NCI-H2029 treated with DMSO at 0.1 percent for 48 hours (cell line): ENCODE results near the gene JMJD7.

ENCODE experiments used
- DNase-seq: peaks from one replicate; lab custom pipeline; 2025; lab: John Stamatoyannopoulos, UW

Gene JMJD7

DNA sequence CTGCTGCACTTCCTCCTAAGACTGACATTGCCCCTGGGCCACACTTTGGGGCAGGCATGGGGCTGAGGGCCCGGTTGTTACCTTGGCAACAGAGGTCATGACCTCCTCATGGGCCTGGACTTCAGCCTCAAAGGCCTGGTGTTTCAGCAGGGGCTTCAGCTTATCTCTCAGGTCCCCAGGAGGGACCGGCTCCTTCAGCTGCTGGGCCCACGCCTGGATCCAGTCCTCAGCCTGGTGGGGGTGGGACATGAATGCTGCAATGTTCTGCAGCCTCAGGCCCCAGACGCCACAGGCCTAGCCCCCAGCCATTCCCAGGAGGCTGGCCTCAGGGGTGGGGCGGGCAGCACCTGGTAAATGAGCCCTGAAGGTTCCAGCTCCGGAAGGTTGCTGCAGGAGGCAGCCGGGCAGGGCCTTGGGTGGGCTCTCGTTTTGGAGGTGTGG, 38.4 kb downstream of the JMJD7 start:
- no peak for DNase-seq

DNA sequence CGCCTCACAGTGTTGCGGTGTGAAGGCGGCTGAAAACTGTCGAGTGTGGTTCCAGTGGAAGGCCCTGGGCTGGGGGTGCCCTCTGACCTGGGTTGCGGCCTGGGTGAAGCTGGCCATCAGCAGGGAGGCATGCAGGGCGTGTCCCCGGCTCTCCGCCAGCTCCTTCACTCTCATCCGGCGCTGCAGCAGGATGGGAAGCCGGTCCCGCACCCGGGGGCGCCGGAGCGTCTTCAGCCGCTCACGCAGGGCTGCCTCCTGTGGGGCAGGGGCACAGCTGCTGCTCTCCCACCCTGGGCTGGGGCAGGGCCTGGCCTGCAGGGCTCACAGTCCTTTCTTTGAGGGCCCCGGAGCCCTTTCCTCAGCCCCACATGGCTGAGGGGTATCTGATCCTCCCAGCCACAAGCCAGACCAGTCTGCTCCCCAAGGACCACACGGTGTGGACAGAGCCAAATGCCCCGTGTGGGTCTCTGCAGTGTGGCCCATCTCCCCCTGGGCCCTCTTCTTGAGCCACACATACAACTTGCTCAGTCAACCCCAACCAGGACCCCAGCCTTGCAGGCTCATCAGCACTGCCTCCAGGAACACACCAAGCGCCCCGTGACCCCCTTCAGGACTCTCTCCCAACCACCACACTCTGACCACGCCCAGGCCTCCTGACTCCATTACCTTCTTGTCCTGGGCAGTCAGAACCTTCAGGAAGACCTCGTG, 39.1 kb downstream of the JMJD7 start:
- no peak for DNase-seq

DNA sequence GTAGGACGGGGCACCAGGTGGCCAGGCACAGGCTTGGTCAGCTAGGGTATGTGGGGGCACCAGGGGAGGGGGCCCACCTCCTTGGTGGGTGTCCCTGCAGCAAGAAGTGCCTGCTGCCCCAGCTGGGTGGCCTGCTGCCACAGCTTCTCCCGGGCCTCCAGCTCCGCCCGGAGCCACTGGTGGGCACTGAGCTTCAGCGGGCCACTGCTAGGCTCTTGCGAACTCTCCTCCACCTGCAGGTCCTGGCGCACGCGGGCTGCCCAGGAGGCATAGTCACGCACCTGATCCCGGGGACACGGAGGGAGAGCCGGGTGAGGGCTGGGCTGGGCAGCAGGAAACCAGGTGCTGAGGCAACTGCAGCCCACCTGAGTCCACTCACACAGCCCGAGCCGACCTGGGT, 40.4 kb downstream of the JMJD7 start:
- no peak for DNase-seq

DNA sequence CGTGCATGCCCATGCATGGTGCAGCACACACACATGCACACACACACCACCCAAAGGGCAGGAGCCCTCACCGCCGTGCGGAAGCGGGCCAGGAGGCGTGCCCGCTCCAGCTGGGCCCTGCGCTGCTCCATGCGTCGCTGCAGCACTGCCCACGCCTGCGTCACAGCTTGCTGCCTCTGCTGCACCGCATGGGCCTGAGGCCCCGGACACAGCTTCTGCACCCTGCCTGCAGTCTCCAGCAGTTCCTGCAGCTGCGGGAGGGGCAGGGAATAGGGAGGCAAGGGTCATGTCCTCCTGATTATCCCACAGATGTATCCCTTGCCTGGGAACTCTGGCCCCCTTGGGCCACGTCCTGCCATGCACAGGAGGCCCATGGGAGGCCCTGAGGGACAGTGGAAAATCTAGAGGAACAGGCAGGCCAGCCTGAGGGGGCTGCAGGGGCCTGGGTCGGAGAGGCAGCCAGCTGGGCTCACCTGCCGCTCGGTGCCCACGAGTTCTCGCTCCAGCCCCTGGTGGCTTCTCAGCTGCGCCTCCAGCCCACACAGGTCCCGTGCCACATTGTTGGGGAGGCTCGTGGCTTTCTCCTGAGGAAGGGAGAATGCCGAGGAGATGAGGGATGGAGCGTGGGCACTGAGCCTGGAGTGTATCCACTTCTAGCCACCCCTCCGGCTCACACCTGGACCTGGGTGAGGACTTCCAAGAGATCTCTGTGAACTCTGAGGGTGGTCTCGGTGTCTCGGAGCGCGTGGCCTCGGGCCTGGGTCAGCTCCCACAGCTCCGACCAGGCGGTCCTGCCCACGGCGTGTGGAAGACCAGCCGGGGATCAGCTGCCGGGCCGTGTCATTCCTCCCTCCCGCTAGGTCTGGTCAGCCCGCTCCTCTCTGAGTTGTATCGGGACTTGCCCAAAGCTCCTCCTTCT, 42.1 kb downstream of the JMJD7 start:
- DNase-seq = no peak

DNA sequence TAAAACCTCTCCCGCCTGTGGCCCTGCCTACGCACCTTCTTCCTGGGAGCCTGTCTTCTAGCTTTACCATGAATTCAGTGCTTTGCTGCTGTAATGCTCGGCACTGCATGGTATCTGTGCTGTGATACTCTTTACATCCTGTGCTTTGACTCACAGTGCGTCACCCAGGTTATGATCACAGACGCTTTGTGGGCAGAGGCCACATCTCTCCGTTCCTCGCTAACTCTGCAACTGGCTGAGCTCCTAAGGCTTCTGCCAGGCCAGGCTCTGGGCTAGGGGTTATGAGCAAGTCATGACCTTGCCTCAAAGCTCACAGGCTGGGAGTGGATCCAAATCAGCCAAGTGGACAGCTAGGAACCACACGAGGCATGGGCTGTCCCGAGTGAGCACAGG, 42.8 kb downstream of the JMJD7 start:
- DNase-seq = no peak

DNA sequence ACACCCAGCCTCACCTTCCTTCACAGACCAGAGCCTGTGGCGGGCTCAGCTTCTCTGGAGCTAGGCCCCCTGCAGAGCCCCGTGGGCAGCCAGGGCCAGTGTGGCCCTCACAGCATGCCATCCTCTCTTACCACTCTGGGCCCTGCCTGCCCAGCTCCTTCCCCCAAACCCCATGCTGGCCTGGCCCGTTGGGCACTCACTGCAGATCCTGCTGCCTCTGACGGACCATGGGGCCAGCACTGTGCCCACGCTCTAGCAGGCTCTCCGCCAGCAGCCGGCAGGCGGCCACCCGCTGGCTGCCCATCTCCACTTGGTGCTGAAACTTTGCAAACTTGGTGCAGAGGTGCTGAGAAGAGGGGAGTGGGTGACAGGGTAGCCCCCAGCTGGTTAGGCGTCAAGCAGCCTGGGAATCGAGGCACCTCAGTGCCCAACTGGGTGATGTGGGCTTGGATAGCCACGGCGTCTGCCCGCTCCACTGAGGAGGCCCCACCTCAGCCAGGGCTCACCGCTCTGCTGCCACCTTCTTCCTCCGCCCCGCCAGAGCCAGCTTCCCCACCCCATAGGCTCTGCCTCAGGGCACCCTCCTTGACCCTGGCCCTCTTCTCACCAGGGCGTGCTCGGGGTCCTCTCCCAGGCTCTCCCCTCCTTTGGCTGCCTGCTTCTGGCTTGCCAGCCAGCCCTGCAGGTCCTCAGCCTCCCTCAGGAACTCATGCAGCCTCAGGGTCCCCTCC, 43.4 kb downstream of the JMJD7 start:
- DNase-seq = no peak

DNA sequence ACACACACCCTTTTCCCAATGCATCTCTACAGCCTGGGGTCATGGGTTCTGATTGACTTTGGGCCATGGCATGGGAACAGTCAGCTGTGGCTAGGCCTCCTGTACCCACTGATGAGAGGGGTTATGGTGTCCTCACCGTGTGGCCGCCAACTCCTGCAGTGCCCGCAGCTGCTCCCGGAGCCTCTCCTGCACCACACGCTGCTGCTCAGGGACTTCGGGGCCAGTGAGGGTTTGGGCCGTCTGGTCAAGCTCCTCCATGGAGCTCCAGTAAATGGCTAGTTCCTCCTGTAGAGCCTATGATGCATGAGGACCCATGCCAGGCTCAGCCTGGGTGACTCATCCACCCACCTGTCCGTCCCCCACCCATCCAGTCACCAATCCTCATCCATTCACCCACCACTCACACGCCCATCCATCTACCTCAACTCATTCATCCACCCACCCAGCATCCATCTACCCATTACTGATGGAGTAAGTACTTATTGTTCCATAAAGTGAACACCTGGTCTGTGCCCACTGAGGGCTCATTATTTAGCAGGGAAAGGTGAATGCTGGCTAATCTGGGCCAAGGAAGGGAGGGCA, 44.4 kb downstream of the JMJD7 start:
- no peak for DNase-seq

DNA sequence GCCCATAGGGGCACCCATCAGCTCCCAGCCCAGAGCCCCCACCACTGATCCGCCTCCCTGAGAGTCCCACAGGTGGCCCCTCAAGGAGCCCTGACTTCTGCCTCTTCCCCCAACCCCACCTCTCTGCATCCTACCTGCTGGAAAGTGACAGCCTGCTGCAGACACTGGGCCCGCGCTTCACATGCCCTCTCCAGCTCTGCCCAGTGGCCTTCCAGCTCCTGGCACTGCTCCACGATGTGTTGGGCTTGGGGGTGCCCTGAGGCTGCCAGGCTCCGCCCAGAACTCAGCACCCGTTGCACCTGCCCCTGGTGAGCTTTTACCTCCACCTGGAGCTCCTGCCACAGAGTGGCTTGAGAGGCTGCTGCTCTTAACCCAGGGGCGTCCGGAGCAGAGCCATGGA, 45.8 kb downstream of the JMJD7 start:
- peak; percentile 7 for DNase-seq

DNA sequence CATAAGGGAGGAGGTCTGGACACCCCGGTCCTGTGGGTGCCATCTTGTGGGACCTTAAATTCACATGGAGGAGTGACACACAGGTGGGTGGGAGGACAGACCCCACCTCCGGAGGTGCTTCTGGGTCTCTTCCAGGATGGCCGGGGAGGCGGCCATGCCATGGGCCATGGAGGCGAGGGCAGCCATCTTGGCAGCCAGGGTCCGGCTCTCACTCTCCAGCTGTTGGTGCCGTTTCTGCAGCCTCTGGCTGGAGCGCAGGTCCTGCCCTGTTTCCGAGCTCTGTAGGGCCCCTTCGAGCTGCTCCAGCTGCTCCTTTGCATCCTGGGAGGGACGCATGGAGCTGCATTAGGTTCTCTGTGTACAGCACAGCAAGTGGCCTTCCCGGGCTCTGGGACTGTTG, 46.8 kb downstream of the JMJD7 start:
- no peak for DNase-seq

DNA sequence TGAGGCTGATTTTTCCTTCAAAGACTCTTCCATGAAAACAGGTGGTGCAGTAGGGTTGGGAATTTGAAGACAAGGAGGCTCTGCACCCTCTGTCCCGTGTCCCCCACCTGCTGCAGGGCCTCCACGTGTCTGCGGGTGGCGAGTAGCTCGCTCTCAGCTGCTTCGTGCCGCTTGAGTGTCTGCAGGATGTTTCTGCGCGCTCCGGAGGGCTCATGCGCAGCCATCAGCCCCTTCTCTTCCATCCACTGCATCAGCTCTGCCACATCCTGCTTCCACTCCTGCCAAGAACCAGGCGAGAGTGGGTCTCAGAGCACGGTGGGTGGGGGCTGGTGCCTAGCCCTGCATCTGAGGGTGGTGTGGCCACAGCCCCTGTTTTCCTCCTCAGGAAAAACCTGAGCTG, 48.1 kb downstream of the JMJD7 start:
- DNase-seq = no peak

DNA sequence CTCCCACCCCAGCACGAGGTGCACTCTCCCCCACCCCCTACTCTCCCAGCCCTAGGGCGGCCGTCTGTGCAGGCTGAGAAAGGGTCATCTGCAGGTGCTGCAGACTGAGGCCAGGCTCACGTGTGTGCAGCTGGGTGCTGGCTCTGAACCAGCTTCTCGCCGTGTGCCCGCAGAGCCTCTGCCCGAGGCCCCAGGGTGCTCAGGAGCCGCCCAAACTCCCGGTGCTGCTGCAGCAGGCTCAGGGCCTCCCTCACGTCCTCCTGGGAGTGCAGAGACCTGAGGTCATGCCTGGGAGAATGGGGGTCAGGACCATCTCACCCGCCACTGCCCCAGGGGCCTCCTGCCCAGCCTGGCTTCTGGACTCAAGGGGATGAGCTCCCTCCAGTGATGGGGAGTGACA, 48.8 kb downstream of the JMJD7 start:
- DNase-seq = no peak

DNA sequence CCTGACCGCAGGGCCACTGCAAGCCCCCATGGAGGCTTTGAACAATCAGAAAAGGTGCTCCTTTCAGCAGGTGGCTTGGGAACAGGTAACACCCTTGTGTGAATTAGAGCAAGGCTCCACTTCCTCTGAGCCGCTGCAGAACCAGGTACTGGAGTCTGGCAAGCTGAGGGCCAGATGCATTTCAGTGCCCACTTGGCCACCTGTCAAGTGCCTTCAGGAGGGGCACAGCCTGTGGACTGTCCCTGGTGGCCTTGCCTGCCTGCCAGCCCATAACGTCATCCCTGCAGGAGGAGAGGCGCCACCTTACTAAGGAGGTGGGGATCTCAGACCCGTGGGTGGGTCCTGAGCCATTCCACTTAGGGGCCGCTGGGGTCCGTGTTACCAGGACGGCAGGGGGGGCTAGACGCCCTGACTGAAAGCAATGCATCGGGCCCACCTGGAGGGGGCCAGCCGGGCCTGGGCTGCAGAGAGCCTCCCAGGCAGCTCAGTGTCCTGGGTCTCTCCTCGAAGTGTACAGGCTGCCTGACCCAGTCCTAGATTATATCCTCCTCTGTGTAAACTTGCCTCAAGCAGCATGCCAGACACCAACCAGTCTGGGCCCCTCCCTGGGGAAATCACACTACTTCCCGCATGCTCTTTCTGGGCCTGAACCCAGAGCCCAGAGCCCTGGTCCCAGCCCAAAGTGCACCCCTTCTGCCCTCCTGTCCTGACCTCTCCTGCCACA, 49.9 kb downstream of the JMJD7 start:
- DNase-seq = peak; percentile 22

DNA sequence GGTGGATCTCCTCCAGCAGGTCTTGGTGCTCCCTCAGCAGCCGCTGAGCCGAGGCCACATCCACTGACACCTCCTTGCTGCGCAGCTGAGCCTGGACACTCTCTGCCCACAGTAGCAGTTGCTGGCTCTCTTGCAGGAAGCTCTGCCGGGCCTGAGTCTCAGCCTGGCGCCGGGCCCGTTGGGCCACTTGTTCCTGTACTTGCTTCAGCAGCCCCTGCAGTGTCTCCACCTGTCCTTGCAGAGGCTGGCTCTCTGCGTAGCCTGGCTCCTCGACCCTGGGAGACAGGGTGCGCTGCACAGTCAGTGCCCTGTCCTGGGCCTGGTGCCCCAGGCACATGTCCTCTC, 50.4 kb downstream of the JMJD7 start:
- DNase-seq = peak; percentile 28

DNA sequence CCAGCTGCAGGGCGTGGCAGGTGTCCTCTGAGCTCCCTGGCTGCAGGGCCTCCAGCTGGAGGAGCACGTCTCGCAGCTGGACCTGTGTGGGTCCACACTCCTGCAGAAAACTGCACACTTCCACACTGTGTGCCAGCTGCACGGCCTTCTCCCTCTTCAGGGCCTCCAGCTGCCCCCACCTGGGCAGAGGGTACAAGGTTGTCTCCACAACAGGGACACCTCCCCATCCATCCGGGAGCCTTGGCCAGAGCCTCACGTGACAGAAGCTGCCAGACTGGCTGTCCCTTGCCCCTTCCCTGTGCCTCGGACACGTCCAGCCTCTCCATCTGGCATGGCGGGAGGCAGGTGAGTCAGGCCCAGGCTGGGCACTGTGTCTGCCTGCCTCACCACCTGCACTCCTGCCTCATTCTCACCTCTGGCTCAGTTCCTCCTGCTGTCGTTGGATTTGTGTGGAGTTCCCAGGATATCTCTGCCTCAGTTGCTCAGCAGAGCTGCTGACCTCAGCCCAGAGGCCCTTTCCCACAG, 51.5 kb downstream of the JMJD7 start:
- no peak for DNase-seq

DNA sequence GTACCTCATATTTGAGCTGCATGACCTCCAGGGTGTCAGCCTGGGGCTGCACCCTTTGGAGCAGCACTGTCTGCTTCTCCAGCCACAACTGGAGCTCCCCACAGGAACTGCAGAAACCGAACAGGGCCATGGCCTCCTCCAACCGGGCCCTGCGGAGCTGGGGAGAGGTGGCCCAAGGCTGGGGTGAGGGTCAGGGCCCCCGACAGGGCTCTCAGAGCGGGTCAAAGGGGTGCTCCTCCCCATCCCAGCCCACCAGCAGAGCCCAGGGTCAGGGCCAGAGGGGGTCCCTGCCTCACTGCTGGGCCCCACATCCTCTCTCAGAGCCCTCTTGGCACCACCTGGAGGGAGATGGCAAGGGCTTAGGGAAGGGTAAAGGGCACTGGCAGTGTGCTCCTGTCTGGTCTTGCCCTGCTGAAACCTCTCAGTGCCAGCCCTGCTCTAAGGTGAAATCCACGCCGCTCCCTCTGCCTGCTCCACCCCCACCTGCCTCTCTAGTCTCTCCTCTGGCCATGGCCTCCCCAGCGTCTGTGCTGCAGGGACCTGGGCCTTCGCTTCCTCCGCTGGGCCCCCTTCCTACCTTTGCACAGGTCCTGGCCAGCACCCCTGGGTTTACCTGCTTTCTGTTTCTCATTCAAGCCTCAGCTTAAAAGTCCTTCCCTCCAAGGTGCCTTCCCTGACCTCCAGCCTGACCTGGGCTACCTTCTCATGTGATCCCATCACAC, 52.4 kb downstream of the JMJD7 start:
- DNase-seq = no peak

DNA sequence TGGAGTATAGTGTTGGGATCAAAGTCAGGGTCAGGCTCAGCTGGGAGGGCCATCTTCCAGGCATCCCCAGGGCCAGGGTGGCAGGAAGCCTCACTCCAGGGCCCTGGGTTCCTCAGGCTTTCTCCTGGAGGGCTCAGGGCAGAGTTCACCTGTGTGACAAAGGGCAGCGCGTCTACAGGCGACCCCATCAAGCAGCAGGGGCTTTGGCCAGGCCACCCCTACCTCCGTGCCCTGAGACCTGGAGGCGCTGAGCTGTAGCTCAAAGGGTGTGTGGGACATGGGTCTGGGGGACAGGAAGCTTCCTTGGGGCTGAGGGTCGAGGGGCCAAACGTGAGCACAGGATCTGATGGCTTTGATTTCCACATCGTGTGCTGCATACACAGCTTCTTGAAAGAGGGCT, 53.2 kb downstream of the JMJD7 start:
- DNase-seq = no peak

DNA sequence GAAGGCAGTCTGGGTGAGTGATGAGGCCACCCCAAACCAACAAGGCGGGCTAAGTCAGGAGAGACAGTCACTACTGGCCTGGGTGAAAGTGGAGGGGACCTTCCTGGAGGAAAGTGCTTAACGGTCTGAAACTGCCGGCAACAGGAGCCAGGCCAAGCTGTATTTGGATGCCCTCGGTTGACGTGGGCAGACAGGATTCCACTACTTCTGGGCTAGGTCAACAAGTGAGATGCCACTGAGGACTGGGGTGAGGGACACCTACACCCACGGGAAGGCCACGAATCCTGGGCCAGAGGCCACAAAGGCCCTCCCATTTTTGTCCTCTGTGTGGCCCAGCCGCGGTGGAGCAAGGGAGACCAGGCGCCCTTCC, 53.6 kb downstream of the JMJD7 start:
- DNase-seq = no peak

DNA sequence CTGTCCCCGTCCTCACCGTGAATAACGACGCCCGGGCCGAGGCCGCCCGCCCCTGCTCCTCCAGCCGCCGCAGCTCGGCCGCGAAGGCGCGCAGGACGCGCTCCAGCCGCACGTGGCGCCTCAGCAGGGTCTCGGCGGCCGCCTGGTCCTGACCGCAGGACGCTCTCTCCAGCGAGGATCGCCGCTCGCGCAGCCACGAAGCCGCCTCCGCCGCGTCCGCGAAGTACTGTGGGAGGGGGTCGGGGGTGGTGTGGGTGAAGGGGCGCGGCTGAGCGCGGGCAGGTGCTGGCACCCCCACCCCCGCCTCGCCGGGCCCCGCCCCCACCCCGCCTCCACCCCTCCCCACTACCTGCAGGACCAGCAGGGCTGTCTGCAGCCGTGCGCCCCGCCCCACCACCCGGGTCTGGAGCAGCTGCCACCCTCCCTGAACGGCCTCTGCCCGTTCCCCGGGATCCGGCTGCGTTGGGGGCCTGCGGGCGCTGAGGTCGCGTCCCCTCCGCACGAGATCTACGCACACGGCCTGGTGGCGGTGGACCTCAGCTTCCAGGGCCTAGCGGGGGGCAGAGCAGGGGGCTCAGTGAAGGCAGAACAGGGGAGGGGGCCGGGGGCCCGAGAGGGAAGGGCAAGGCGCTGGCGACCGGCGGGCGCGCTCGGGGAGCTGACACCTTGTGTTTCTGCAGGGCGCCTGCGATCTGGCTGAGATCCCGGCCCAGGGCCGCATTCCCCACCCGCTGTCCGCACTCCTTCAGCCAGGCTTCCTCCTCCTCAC, 54.2 kb downstream of the JMJD7 start:
- DNase-seq = no peak

DNA sequence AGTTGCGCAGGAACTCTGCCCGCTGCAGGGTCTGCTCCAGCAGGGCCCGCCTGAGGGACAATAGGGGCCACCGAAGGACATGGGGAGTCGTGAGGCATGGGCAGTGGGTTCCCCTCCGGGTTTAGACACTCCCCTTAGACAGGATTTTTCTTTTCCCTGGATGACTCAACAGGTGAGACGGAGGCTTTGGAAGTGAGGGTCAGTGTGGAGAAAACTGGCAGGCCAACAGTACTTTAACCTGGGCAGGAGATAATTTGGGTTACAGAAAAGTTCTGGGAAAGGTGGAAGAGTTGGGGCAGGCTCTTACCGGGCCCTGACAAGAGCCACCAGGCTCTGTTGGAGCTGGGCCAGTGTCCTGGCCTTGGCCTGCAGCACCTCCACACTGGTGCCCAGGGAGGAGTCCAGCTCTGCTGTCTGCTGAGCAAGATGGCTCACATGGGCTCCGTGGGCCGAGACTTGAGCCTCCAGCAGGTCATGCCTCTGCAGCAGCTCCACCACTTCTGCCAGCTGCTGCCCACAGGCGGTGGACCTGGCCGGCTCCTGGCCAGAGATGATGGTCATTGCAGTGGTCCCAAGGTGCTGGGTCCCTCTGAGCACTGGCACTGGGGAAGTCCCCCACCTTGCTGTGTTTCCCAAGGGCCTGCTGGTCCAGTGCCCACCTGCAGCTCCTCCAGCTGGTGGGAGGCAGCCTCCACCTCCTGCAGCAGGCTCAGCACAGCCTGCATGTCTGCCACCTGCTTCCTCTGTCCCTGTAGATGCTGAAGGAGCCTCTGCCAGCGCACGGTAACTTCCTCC, 55.0 kb downstream of the JMJD7 start:
- no peak for DNase-seq
